GM19328 (cell line): ENCODE results near the gene TBCD.

Experiments
- ATAC-seq: cut with Tn5 transposase; IDR thresholded peaks from one replicate; pipeline ENCODE4 v1.9.1; 2021; ENCODE audit warnings: mild to moderate bottlenecking, moderate library complexity; ENCODE audit not compliant: unreplicated experiment

Gene TBCD

GRCh38 chr17:82808006-82808405 lies 56.1 kb downstream of the TBCD start:
- ATAC-seq: no peak

- ATAC-seq: no peak
These were observed 57.3 kb downstream of the TBCD start for GRCh38 chr17:82808921-82809905.

DNA sequence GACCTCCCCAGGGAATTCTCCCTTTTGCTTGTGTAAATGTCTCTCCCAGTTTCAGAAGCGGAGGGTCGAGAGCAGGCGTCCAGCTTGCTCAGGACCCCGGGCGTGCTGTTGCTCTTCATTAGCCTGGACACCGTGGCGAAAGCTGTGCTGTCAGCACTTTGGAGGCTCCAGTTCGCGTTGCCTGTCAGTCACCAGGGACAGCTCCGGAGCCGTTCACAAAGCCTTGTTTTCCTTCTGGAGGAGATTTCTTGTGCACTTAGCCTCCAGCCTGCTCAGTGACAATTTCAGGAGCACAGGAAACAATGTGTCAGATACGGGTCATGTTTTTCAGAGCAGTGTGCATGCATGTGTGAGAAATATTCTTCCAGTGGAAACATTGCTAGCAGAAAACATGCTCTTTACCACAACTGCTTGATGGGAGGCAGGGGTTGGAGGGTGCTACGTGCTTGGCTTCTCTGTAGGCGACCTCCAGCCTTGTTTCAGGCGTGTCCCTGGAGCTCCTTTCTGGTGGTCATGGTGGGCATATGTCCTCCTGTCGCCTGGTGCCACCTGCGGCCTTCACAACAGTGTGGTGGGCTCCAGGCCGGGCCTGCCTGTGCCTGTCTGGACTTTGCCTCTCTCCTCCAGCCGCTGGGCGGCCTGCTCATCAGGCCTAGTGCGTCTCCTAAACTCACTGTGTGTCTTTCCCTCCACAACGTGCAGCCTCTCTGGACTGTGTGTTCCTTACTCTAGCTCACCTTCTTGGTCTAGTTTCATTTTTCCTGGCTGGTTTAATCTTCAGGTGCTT lies 59.0 kb downstream of the TBCD start:
- no peak for ATAC-seq

- no peak for ATAC-seq
These were observed 60.2 kb downstream of the TBCD start for GRCh38 chr17:82812058-82812457.

DNA sequence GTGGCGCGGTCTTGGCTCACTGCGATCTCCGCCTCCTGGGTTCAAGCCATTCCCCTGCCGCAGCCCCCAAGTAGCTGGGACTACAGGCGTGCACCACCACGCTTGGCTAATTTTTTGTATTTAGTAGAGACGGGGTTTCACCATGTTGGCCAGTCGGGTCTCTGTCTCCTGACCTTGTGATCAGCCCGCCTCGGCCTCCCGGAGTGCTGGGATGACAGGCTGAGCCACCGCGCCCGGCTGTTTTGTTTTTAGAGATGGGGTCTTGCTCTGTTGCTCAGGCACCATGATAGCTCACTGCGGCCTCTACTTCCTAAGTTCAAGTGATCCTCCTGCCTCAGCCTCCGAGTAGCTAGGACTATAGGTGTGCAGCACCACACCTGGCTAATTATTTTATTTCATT lies 60.7 kb downstream of the TBCD start:
- no peak for ATAC-seq

DNA sequence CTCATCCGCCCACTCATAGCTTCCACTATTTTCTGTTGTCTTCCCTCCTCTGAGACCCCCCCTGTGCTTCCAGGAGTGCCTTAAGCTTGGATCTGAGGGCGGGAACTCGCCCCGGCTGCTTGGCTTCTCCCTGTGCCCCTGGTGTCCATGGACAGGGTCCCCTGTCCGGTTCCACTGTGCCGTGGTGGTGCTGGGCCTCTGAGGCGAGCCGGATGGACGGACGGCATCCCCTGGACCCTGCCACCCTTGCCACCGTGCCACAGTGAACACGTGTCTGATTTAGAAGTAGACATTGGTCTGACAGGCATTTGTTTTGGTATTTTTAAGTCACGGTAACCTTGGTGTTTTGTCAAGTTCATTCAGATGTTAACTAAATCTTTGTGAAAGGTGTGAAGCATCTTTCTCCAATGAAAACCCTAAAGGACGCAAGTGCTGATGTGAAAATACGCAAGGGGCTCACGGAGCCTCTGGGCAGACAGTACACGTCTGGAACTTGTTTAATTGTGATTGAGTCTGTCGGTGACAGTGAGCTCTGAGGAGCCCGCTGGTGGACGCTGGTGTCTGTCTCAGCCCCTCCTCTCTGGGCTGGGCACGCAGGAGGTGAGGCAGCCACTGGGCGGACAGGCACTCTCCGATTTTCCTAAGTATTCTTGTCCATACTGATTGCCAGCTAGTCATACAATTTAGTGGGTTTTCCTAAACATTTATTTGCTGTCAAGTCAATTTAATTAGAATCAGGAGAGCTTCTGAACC lies 61.6 kb downstream of the TBCD start:
- ATAC-seq: no peak

DNA sequence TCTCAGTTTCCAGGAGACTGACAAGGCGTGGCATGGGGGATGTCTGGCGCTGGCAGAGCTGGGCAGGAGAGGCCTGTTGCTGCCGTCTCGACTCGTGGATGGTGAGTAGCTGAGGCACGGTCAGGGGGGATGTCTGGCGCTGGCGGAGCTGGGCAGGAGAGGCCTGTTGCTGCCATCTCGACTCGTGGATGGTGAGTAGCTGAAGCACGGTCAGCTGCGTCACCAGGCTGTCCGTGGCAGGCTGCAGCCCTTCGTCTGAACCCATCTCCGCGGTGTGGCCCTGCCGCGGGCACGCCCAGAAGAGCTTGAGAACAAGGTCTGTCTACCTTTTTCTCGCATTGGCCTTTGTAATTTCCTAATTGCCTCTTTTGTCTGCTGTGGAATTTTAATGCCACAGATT lies 63.0 kb downstream of the TBCD start:
- no peak for ATAC-seq

GRCh38 chr17:82815354-82815753 lies 63.5 kb downstream of the TBCD start:
- ATAC-seq: no peak

- ATAC-seq: no peak
These were observed 64.0 kb downstream of the TBCD start for GRCh38 chr17:82815790-82816305.

DNA sequence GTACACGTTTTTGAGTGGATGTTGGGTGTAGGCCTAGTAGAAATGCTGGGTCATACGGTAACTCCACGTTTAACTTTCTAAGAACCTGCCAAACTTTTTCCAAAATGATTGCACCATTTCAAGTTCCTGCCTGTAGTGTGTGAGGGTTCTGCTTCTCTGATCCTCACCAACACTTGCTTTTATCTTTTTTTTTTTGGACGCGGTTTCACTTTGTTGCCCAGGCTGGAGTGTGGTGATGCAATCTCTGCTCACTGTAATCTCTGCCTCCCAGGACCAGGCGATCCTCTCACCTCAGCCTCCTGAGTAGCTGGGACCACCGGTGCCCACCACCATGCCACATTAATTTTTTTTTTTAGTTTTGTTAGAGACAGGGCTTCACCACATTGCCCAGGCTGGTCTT lies 64.5 kb downstream of the TBCD start:
- no peak for ATAC-seq

DNA sequence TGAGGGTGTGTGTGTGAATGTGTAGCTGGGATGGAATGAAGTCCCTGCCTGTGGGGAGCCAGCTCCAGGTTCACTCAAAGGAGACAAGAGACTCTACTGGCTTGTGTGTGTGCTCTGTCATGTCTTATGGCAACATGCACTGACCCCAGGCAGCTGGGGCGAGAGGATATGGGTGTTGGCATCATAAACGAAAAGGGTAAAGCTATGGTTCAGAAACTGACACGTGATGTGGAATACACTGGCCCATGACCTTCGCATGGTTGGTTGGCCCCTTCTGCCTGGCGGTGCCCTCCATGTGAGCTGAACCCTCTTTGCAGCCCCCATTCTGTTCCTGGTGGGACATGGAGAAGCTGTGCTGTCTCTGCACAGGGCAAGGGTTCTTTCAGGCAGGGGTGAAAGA lies 66.1 kb downstream of the TBCD start:
- no peak for ATAC-seq

DNA sequence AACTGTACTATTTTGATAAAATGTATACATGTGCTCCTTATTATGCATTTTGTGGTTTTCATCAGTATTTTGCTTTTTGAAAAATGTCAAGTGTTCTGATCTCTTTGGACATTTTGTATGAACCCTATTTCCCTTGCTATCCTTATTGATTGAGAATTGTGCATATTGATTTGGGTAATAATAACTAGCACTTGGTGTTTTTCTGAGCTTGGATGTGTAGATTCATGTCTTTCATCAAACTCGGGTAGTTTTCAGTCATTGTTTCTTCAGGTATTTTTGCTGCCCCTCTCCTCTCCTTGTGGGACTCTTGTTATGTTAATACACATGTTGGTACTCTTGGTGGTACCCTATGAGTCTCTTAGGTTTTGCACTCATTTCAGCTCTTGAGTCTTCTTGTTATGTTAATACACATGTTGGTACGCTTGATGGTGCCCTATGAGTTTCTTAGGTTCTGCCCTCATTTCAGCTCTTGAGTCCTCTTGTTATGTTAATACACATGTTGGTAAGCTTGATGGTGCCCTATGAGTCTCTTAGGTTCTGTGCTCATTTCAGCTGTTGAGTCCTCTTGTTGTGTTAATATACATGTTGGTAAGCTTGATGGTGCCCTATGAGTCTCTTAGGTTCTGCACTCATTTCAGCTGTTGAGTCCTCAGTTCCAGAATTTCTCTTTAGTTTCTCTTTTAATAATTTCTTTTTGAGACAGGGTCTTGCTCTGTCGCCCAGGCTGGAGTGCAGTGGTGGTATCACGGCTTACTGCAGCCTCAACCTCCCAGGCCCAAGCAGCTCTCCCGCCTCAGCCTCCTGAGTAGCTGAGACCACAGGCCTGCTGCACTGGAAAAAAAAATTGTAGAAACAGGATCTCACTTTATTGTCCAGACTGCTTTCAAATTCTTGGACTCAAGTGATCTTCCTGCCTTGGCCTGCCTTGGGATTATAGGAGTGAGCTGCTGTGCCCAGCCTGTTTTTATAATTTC lies 68.7 kb downstream of the TBCD start:
- no peak for ATAC-seq

DNA sequence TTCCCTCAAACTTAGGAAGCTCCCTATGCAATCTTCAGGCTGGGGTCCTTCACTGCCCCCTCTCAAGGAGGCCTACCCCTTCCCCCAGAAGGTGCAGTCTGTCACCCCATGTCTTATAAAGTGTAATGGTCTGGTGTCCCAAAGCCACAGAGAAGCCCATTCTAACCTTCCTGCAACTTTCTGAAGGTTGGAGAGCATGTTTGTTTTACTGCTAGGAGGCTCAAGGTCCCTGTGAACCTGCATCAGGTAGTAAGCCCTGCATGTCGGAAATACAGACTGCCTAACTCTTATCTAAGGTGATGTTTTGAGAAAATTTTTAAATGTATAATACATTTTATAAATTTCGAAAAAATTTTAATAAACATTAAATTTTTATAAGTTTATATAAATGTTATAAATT lies 69.7 kb downstream of the TBCD start:
- ATAC-seq: no peak

DNA sequence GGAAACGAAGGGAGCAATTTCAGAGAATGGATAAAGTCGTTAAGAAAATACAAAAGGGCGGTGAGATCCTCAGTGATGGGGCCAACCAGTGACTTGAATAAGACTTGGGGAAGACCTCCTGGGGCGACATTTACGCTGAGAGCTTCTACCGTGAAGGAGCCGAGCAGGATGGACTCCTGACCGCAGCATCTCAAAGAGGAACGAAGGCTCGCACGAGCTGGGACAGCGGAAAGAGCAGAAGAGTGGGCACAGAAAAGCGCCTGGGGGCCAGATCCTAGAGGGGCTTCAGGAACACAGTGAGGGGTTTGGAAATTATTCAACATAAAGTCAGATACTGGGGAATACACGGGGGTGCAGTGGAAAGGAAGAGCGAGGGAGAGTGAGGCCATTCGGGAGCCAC lies 70.4 kb downstream of the TBCD start:
- ATAC-seq: no peak

GRCh38 chr17:82823004-82823403 lies 71.1 kb downstream of the TBCD start:
- ATAC-seq: no peak

GRCh38 chr17:82825540-82826124 lies 73.8 kb downstream of the TBCD start:
- no peak for ATAC-seq

- ATAC-seq: no peak
These were observed 74.3 kb downstream of the TBCD start for GRCh38 chr17:82826211-82826610.

- ATAC-seq: no peak
These were observed 75.1 kb downstream of the TBCD start for GRCh38 chr17:82826956-82827355.

- no peak for ATAC-seq
These were observed 77.1 kb downstream of the TBCD start for GRCh38 chr17:82828875-82829487.
